AG04449 (cell line): Measurements from ENCODE around the gene ITGA5.

Experiments used
- CTCF ChIA-PET: fragments of 350-600 bp; formaldehyde crosslinking; extraction: SDS; loops from one replicate; lab custom pipeline; 2021; ENCODE audit warnings: antibody characterized with exemption; lab: Yijun Ruan, JAX
- POLR2A ChIA-PET: fragments of 400-600, 350-600 bp; formaldehyde crosslinking; extraction: SDS; loops from one replicate; lab custom pipeline; 2020; ENCODE audit warnings: antibody characterized with exemption, inconsistent platforms; lab: Yijun Ruan, JAX
- DNase-seq: peaks from one replicate; pipeline ENCODE4 v3.0.0-alpha.2; 2010; ENCODE audit warnings: low read depth, low spot score
- H3K4me3 ChIP-seq: 2 replicates; pipeline ENCODE4 v1.5.1; 2011; ENCODE audit warnings: low read depth, mild to moderate bottlenecking, control low read depth, low read length
- CTCF ChIP-seq: IDR thresholded peaks from one replicate; pipeline ENCODE4 v1.5.1; 2011; ENCODE audit warnings: mild to moderate bottlenecking, moderate library complexity, low read length, control low read depth, inconsistent platforms; ENCODE audit not compliant: insufficient read depth; ENCODE audit errors: missing control alignments

ITGA5 gene

GRCh38 chr12:54412348-54412747 lies 6.7 kb downstream of the ITGA5 start:
- POLR2A ChIA-PET, result interaction anchor here (0.6 to 3.0 kb wide), 4 partner anchors 11 to 424 kb away, joined by 3 to 35 read pairs (median 4); no protein-coding TSS in a partner anchor

DNA sequence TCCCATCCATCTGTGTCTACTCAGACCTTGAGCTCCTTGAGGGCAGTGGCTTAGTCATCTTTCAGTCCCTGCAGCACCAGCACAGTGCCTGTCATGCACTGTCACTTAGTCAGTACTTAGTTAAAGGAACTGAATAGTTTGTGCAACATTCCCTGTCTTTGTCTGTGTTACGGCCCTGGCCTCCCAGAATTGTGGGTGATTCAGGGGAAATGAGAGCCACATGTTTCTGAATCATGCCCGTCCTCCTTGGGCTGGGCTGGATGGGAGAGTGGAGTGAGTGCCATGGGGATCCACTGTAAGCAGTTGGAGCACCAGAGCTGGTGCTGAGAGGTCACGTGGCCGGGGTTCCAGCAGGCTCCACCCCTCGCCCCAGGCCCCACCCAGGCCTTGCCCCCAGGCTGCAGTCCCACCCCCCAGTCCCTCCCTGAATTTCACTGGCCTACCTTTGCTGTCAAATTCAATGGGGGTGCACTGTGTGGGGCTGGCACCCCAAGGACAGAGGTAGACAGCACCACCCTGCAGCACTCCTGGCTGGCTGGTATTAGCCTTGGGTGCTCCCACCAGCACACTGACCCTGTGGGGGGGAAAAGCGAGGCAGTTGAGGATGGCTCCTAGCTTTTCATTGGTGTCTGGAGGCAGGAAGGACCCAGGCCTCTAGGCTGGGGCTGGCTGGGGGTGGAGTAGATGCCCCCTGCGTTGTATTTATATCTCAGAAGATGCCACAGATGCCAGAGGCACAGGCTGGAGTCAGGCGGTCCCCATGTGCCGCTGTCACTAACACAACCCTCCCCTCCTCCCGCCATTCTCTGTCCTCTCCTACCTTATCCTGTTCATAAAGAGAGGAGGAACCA lies 7.5 kb downstream of the ITGA5 start:
- ChIA-PET POLR2A (interaction anchor here (0.6 to 3.0 kb wide), 11 partner anchors 9 to 1563 kb away, joined by 3 to 35 read pairs (median 3); partner anchors contain the start of genes CBX5 and HNRNPA1), CTCF (interaction anchor here (0.8 to 14.7 kb wide), 10 partner anchors 11 to 51 kb away, joined by 3 to 501 read pairs (median 7); no protein-coding TSS in a partner anchor)
- TF ChIP-seq CTCF, result no peak
- H3K4me3 ChIP-seq, result no peak overlapping the region
- DNase-seq, result peak; percentile 77

More at GRCh38 chr12:54412348-54412747, 6.7 kb downstream of the ITGA5 start:
- CTCF ChIA-PET, result interaction anchor here (0.9 to 14.7 kb wide), 11 partner anchors 12 to 50 kb away, joined by 3 to 501 read pairs (median 7); no protein-coding TSS in a partner anchor
- TF ChIP-seq CTCF, result no peak
- H3K4me3 ChIP-seq, result no peak overlapping the region
- no peak for DNase-seq

GRCh38 chr12:54409267-54409666 lies 9.8 kb downstream of the ITGA5 start:
- TF ChIP-seq CTCF, result no peak
- ChIA-PET CTCF (interaction anchor here (1.0 to 14.7 kb wide), 7 partner anchors 9 to 29 kb away, joined by 3 to 501 read pairs (median 12); no protein-coding TSS in a partner anchor), POLR2A (interaction anchor here (0.9 to 1.3 kb wide), 3 partner anchors 9 to 12 kb away, joined by 3 to 6 read pairs (median 4); no protein-coding TSS in a partner anchor)
- DNase-seq, result no peak
- H3K4me3 ChIP-seq, result no peak overlapping the region

DNA sequence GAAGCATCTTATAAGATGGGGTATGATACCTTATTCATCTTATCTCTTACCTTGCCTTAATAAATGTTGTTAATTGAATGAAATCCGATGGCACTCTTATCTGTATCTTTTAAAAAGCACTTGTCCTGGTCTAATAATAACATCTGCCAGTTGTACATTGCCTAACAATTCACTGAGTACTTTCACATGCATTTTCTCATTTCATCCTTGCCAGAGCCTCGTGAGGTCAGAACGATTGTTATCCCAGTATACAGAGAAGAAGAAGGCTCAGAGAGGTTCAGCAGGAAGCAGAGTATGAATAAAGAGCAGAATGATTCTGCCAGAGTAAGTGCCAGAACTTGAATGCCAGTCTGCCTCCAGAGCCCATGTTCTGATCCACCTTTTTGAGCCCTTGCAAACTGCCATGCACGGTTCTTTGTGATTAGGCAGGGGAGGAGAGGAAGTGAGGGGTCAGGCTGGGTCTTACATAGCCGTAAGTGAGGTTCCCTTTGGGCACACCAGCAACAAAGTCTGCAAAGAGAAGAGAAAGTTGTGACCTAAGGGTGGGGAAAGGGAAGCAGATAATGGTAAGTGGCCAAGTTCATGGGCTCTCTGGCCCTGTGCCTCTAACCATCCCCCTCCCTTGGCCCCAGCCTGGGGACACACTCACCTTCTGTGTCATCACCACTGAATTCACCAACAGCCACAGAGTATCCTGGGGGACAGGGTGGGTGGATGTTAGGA lies 11.7 kb downstream of the ITGA5 start:
- CTCF ChIA-PET, result interaction anchor here (0.7 to 14.7 kb wide), 4 partner anchors 7 to 28 kb away, joined by 3 to 501 read pairs (median 4); no protein-coding TSS in a partner anchor
- no peak overlapping the region for H3K4me3 ChIP-seq
- no peak for DNase-seq
- no peak for TF ChIP-seq CTCF
- POLR2A ChIA-PET, result no interaction called here

DNA sequence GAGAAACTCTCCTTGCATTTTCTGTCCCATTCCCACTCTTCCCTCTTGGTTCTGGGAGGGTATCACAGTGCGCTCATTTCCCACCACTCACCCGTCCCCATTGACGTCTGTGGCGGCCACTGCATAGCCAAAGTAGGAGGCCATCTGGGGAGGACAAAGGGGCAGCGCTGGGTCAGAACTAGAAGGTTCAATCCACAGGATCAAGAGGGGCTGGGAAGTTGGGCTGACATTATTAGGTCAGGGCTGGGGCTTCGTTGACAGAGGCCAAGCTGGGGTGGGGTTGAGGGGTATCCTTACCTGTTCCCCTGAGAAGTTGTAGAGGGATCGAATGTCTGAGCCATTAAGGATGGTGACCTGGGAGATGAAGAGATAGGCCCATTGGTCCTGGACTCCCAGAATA lies 13.5 kb downstream of the ITGA5 start:
- CTCF ChIA-PET, result interaction anchor here (0.9 to 12.3 kb wide), 8 partner anchors 9 to 37 kb away, joined by 3 to 940 read pairs (median 46); partner anchors contain the start of genes ITGA5 and ZNF385A

More for the DNA sequence above, 13.5 kb downstream of the ITGA5 start:
- no peak for DNase-seq
- POLR2A ChIA-PET, result no interaction called here
- no peak for TF ChIP-seq CTCF
- H3K4me3 ChIP-seq, result no peak overlapping the region
